TTC549 (cell line): ENCODE measurements around the gene WHAMM.
"Not testable (repeated sequence)": the region's sequence is repeated elsewhere in the genome, so short reads cannot be mapped to it uniquely, and the experiment has no call there.

ENCODE experiments used
- FAIRE-seq: peaks from 2 replicates; lab custom pipeline; 2012; peaks lifted over from hg19 to GRCh38; lab: Jason Lieb, UNC

WHAMM gene

GRCh38 chr15:82865981-82866380, 56.6 kb downstream of the WHAMM start:
- not testable (repeated sequence) for FAIRE-seq

- FAIRE-seq: no peak
Measured at GRCh38 chr15:82870727-82871320, 61.4 kb downstream of the WHAMM start.

- FAIRE-seq: no peak
Measured at GRCh38 chr15:82871358-82871757, 61.9 kb downstream of the WHAMM start.

- no peak for FAIRE-seq
Measured at GRCh38 chr15:82871832-82872484, 62.5 kb downstream of the WHAMM start.

GRCh38 chr15:82873000-82873680, 63.7 kb downstream of the WHAMM start:
- FAIRE-seq: no peak

- FAIRE-seq: no peak
Measured at GRCh38 chr15:82874267-82874666, 64.8 kb downstream of the WHAMM start.

- FAIRE-seq: no peak
Measured at GRCh38 chr15:82874961-82875360, 65.5 kb downstream of the WHAMM start.

- no peak for FAIRE-seq
Measured at GRCh38 chr15:82875411-82876003, 66.1 kb downstream of the WHAMM start.

- FAIRE-seq: no peak
Measured at GRCh38 chr15:82877825-82878224, 68.4 kb downstream of the WHAMM start.

- no peak for FAIRE-seq
Measured at GRCh38 chr15:82878325-82878724, 68.9 kb downstream of the WHAMM start.

- FAIRE-seq: no peak
Measured at GRCh38 chr15:82880704-82881103, 71.3 kb downstream of the WHAMM start.

GRCh38 chr15:82881747-82882146, 72.3 kb downstream of the WHAMM start:
- no peak for FAIRE-seq

- no peak for FAIRE-seq
Measured at GRCh38 chr15:82882273-82882928, 73.0 kb downstream of the WHAMM start.
